ENCODE results near the gene NRIP1.

DNA sequence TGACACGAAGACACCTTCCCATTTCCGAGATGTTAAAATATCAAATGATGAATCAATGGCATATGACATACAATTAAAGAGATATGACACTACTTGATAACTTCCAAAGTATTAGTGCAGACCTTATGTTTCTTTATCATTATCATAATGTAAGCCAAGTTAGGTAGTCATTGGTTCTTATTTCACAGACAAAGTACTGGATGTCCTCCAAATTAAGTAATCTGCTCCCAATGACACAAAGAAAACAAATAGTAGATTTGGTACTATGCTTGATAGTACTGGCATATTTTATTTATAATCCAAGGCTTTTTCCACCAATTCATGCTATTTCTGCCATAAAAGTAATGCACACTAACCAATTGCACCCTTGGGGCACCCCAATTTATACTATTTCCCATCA lies 11.9 kb upstream of the NRIP1 start:
- TF ChIP-seq, protein P1, sequence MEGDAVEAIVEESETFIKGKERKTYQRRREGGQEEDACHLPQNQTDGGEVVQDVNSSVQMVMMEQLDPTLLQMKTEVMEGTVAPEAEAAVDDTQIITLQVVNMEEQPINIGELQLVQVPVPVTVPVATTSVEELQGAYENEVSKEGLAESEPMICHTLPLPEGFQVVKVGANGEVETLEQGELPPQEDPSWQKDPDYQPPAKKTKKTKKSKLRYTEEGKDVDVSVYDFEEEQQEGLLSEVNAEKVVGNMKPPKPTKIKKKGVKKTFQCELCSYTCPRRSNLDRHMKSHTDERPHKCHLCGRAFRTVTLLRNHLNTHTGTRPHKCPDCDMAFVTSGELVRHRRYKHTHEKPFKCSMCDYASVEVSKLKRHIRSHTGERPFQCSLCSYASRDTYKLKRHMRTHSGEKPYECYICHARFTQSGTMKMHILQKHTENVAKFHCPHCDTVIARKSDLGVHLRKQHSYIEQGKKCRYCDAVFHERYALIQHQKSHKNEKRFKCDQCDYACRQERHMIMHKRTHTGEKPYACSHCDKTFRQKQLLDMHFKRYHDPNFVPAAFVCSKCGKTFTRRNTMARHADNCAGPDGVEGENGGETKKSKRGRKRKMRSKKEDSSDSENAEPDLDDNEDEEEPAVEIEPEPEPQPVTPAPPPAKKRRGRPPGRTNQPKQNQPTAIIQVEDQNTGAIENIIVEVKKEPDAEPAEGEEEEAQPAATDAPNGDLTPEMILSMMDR (IDR thresholded peaks at IDR 0.05), result no peak
- TF ChIP-seq POLR2AphosphoS5 (IDR thresholded peaks at IDR 0.05), result no peak

Measured in prostate gland (tissue), 2 donors.